Stimulated activated CD8-positive, alpha-beta memory T cell treated with anti-CD3 and anti-CD28 coated beads, Interleukin-12 subunit alpha, Interleukin-12 subunit beta, amount 100 ng/mL, for 24 hours (primary cell): ENCODE data around the gene SSH2.
"Not testable (repeated sequence)": the region's sequence is repeated elsewhere in the genome, so short reads cannot be mapped to it uniquely, and the experiment has no call there.

Source experiments
- DNase-seq: peaks from one replicate; pipeline ENCODE4 v3.0.0-alpha.2; 2020; ENCODE audit errors: extremely low read depth

Gene SSH2

DNA sequence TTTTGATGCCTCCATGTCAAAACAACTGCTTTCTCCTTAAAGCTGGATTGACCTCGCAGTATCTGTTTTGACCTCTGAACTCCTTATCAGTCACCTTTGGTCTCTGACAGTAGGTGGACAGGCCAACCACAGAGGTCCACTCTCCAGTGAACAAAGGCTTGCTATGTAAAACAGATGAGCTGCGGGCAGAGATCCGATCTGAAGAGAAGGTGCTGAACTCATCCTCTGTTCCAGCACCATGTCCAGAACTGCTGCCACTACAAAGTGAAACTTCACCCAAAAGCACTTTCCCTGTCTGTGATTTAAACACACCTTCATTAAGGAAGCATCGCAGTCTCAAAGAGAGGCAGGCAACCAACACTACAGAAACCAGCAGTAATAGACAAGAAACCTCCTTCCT, 190.0 kb downstream of the SSH2 start:
- DNase-seq = no peak

DNA sequence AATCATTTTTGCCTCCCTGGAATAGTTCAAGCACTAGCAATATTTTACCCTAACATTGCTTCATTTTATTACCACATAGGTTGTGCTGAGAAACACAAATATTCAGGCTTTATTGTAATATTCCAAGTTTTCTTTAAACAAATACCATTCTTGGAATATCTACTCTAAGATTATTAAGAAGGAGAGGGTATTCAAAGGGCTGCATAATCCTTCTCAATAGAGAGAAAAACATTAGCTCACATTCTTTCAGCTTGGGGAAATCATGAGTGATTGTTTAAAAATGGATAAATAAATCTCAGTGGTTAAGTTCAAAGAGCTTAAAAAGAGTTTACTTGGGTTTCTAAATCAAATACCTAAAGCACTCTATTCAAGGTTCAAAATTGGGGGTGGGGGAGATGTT, 195.4 kb downstream of the SSH2 start:
- no peak for DNase-seq

DNA sequence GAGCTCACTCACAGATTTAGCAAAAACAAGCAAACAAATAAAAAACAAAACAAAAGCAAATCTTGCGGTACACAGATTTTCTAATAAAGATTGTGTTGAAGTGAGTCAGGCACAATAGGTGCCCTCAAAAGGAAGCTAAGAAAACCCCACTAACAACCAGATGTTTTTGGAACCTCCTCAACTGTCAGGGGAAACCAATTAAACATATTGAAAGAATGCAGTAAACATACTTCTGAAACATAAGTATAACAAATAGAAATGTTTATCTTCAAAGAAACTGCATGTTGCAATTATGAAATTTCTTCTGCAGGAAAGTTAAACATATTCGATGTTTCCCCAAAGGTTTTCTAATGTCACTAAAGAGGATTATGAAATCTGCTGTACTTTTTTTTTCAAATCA, 196.9 kb downstream of the SSH2 start:
- DNase-seq = no peak

DNA sequence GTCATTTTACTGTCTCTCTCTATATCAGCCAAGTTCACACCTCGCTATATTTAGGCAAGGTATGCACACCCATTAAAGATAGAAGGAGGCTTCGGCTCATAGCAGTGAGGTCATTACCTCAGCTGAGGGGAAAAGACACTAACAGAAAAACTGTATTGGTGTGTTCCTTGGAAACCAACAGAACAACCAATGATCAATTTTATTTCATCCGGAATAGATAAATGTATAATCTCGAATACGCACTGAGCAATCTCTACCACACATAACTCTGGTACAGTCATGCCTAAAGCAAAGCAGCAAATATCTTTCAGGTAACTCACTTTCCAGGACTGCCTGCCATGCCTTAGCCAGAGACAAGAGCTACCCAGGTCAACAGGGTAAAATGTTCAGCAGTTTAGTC, 197.4 kb downstream of the SSH2 start:
- no peak for DNase-seq

DNA sequence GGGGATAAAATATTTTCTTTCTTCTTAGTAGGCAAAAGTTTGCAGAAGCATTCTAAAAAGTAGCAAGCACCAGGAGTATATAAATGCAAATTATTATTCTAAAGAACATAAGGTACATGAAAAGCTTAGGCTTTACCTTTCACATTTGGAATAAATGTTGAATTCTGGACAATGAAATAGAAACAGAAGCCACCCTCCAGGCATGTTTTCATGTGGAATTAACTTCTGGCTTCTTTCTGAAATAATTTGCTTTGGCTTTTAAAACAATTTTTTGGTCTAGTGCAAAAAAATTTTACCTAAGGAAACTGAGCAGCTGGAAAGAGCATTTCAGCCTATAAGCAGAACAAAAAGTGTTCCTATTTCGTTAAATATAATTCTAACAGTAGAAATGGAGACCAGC, 197.8 kb downstream of the SSH2 start:
- DNase-seq = no peak

DNA sequence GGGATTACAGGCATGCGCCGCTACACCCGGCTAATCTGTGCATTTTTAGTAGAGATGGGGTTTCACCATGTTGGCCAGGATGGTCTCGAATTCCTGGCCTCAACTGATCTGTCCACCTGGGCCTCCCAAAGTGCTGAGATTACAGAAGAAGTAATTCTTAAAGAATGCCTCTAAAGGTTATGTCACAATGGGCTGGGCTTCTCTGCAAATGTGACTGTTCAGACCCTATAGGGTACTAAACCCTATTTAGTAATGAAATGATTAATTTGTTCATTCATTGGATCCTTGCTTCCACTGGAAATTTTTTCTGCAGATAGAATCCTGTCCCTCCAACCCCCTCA, 198.5 kb downstream of the SSH2 start:
- DNase-seq = no peak

DNA sequence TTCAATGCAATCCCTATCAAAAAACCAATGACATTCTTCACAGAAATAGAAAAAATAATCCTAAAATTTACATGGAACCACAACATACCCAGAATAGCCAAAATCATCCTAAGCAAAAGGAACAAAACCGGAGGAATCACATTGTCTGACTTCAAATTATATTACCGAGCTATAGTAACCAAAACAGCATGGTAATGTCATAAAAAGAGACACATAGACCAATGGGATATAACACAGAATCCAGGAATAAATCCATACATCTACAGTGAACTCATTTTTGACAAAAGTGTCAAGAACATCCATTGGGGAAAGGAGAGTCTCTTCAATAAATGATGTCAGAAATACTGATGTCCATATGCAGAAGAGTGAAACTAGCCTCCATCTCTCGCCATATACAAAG, 201.5 kb downstream of the SSH2 start:
- no peak for DNase-seq

DNA sequence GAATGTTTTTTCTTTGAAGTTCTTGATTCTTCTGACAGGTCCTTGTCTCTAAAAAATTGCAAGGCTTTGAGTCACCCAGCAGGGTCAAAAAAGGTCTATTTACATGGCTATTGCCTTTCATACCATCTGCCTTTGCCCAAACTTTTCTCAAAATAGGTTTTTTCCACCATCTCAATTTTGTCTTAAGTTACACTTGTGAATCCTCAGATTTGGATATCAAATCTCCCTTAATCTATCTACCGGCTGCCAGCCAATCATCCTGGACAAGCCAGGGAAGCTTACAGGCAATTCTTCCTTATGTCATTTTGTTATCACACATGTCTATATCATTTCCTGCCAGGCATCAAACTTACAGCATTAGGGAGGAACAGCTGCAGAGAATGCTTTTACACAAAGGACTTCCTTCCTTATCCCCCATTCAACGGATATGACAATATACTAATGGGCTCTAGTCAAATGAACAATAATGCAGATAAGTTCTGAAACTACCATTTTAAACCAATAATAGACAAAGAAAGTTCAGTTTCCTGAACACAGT, 203.2 kb downstream of the SSH2 start:
- DNase-seq = no peak

DNA sequence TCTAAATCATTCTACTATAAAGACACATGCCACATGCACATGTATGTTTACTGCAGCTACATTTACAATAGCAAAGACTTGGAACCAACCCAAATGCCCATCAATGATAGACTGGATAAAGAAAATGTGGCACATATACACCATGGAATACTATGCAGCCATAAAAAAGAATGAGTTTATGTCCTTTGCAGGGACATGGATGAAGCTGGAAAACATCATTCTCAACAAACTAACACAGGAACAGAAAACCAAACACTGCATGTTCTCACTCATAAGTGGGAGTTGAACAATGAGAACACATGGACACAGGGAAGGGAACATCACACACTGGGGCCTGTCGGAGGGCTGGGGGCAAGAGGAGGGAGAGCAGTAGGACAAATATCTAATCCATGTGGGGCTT, 204.6 kb downstream of the SSH2 start:
- DNase-seq = not testable (repeated sequence)

DNA sequence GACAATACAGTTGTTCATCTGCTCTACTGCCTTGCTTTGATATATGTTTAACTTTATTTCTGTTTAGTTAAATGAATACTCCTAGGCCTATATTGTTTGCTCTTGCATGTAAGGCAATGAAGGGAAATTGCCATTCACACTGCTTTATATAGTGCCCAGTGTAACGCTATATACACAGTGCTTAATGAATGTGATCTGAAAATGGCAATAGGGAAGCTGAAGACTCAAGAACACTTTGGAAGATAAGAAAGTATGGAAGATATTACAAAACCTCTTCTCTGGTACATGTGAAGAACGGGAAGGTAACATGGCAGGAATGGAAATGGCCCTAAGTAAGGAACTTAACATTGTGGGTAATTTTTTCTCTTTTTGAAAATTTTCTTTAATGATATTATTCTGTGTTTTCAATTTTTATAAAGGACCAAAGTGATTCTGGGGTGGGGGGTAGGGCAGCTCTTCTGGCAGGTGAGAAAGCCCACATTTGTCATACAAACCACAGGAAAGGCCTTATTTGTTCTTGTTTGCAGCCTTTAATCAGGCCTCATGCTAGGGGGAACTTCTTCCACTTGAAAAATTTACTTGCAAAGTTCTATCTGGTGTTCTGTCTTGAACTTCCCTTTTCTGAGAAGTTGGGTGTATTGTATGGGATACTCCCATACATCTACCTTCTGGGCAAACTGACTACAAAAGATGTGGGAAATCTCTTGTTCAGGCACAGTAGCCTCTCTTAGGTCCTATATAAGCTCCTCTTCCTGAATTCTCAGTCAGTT, 206.6 kb downstream of the SSH2 start:
- no peak for DNase-seq

DNA sequence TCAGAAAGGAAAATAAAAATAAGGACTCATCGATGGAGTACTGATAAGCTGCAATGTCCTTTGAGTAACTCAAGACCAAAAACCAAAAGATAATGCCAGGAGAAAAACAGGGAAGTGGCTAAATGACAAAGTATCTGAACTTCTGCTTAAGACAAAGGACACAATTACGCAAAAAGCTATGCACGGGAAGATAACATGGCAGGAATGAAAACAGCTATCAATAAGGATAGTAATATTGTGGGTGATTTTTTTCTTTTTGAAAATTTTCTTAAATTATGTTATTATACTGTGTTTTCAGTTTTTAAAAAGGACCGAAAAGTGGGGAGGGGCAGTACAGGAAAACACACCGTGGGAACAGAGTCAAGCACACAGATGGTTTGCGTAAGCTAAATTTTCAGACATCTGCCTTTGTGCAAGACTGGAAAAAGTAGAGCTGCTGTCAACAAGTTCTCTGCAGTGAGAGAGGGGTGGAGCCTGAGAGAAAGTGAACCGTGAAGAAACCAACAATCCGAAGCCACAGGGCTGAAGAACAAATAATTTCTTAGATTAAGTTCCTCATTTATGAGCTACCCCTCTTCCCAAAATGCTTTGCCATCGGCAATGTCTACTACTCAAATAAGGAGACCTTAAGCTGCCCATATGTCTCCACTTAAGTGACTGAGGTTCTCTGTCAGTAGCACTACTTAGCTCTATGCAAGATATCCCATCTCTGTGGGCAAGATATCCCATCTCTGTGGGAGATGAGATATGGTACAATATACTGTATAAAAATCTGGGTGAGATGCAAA, 207.4 kb downstream of the SSH2 start:
- DNase-seq = no peak

DNA sequence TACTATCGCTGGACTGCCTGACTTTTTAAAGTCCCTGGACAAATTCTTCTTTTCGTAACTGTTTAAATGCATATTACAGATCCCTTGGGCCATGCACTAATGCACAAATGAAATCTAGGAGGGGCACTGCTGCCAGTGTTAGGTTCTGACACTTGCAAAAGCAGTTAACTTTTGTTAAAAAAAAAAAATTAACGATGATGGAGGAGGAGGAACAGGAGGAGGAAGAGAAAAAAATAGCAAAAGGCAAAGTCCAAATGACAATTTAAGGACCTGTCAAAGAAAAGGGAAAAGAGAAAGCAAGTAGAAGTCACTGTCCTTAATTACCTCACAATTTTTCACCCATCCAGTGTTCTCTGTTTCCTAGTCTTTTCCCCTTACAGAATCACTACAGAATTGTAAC, 209.5 kb downstream of the SSH2 start:
- no peak for DNase-seq

DNA sequence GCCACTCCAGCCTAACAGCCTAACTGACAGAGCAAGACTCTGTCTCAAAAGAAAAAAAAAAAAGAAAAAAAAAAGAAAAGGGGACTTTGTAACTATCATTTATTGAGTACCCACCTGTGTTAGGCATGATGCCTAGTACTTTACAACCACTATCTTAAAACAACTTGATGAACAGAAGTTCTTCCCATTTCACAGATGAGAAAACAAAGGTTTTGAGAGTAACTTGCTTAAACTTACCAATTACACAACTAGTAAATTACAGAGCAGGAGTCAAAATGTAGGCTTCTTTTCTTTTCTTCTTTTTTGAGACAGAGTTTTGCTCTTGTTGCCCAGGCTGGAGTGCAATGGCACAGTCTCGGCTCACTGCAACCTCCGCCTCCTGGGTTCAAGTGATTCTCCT, 210.6 kb downstream of the SSH2 start:
- no peak for DNase-seq

DNA sequence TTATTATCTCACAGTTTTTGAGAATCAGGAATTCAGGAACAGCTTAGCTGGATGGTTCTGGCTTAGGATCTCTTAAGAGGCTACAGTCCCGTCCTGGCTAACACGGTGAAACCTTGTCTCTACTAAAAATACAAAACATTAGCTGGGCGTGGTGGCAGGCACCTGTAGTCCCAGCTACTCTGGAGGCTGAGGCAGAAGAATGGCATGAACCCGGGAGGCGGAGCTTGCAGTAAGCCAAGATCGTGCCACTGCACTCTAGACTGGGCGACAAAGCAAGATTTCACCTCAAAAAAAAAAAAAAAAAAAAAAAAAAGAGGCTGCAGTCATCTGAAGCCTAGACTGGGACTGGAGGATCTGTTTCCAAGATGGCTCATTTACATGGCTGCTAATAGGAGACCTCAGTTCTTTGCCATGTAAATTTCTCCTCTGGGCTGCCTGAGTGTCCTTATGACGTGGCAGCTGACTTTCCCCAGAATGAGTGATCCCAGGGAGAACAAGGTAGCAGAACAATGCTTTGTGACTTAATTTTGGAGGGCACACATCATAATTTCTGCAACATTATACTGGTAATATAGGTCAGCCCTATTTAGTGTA, 211.5 kb downstream of the SSH2 start:
- DNase-seq = no peak

DNA sequence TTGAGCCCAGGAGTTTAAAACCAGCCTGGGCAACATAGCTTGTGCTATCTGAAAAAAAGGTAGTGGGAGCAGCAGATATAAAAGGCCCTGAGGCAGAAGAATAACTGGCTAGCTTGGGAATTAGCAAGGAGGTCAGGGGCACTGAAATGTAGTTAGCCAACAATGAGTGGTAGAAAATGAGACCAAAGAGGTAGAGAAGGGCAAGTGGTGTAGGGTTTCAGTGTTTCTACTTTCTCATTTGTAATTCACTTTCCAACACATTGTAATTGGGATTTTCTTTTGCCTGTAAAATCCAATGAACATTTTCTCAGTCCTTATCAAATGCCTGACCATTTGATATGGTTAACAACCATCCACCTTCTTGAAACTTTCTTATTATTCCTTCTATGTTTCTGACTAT, 212.2 kb downstream of the SSH2 start:
- no peak for DNase-seq

DNA sequence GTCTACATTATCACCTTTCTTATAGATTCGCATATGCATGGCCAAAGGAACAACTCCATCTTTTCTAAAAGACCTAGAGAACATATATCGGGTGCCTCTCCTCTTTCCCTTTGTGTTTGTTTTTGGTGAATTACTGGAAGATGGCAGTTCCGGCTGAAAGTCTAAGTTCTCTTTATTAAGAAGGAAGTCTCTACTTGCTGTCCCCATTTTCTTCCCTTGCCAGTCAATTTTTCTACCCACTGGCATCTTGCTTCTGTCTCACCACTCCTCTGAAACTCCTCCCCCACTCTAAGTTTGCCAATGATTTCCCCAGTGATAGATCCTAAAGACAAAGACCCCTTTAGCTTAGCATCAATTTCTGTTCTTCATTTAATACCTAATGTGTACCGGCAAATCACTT, 213.5 kb downstream of the SSH2 start:
- no peak for DNase-seq

DNA sequence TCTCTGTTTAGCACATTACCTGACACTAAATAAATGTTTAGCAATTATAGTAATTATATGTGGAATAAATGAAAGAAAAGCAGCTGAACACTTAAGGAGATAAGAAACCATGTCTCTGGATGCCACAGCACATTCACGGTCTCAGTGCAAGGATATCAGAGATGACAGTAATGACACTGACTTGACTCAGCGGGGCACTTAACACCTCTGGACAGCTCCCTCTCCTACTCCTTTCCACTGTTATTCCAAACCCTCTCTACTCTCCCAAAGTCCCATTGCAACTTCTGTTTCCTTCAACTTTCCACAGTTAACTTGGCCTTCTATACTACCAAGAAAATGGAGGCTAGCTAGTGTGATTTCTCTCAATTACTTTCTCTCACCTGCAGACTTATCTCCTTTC, 214.3 kb downstream of the SSH2 start:
- no peak for DNase-seq

DNA sequence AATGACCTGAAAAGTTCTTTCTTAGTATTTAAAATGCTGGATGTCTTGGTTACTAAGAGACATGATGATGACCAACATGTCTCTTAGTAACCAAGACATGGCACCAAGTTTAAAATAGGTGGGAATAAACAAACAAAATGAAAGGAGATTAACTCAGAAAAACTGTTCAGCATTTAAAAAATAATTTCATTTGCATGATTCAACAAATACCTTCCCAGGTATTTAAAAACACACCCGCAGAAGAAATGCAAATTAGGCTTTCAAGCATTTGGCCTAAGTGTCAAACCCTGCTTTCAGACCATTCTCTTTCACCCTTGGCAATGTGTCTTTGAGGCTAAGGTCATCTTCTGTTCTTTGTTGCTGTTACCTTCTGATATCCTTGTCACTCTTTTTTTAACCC, 215.9 kb downstream of the SSH2 start:
- no peak for DNase-seq

DNA sequence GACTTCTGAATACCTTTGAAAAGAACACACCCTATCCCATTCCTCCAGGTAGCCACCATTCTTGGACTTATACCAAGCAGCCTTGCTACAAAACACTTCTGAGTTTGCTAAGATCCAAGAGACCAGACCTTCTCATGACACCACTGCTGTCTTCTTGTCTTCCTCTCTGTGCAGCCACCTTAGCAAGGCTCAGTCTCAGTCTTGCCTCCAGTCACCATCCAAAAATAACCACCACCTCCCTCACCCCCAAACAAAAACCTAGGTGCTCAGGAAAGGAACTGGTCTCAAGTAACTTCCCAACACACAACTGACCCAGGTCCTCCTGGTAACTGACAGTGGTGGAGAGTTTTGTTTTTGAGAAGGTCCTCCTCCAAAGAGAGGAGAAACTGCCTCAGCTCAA, 216.4 kb downstream of the SSH2 start:
- no peak for DNase-seq

DNA sequence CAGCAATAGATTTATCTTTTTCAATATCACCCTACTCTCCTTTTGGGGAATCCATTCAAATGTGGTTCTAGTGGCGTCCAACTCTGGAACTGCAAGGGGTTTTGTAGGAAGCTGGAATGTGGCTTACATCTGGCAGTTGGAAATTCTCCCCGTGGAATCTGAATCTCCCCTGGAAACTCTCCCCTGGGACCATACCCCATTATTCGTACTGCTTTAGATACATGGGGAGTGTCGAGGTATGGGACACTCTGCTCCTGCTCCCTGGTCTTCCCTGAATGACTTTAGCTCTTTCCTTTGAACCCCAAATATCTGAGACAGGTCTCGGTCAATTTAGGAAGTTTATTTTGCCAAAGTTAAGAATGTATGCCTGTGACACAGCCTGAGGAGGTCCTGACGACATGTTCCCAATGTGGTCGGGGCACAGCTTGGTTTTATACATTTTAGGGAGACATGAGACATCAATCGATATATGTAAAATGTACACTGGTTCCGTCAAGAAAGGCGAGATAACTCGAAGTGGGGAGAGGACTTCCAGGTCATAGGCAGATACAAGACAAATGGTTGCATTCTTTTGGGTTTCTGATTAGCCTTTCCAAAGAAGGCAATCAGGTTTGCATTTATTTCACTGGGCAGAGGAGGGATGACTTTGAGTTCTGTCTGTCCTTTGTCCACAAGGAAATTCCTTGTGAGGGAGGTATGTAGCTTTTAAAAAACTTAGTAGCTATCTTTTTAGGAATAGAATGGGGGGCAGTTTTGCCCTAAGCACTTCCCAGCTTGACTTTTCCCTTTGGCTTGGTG, 218.2 kb downstream of the SSH2 start:
- no peak for DNase-seq

DNA sequence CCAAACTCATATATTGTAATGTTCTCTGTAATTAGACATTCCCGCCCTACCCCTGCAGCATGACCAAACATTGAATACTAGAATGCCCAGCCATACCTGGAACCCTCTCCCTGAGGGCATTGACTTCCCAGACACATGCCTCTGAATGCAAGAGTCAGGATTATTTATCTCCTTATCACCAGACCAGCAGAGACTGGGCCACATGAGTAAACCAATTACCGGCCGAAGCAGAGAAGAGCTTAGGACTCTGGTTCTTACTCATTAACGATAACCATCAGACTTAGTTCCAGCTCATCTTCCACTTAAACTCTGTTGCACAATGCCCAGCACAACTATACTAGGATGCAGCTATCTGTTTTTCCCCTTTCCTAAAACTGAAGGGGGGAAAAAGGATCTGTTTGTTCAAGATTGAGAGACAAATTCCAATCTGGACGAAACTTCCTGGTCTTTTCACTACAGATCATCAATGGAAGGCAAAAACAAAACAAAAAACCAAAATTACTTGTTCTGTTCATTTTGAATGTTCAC, 219.1 kb downstream of the SSH2 start:
- DNase-seq = no peak

DNA sequence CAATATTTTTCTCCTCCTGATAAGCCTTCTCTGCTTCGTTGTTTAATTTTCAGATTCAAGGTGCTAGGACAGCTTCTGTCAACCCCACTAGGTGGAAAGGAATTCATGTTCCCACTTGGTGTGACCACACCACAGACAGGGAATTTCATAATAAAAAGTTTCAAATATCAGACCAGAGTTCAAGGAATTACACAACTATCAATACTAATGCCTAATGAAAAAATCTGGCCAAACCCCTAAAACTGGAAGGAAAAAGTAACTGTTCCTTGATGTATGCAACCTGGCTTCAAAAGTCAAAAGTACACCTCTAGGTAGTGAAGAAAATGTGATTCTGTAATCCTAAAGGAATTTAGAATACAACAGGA, 219.5 kb downstream of the SSH2 start:
- DNase-seq = no peak
